ENCODE data around the gene ZNF771. TPM values are rescaled to one million over a fixed set of nuclear protein-coding genes. Genes with fewer than 3 reads are reported as not detected.

The ZNF771 gene
- 10 to 100 TPM; 35.8 to 48.2 (median 43.0) TPM for total RNA-seq

GRCh38 chr16:30407102-30407803 lies at the start of gene ZNF771:
TSS of gene ZNF771 (plus strand) at chr16:30407606. CDS start at chr16:30408054, 448 bp downstream.
- Histone ChIP-seq H3K4me3 (peak within 1 kb of the TSS; percentile 64 to 91 (median 76)), H3K27me3 (no peaks in the 10 kb centered on the region), H3K9me3 (no peaks in the 10 kb centered on the region), H3K27ac (peak within 1 kb of the TSS; percentile 84 to 96 (median 92)), H3K4me1 (peaks cover 0 to 33% (median 13%) of the 10 kb centered on the region in 4 donors), H3K36me3 (peaks cover 0 to 18% (median 0%) of the 10 kb centered on the region in 3 donors)
- 0 to 1% methylated on average over 29 to 30 of the region's 65 CpGs for WGBS, 2 donors
- peak; percentile 84 to 91 for TF ChIP-seq EP300 (IDR thresholded peaks at IDR 0.05)
- peak in 3 of 5 experiments; percentile 12 to 29 (median 17) for TF ChIP-seq CTCF (IDR thresholded peaks at IDR 0.05)
- peak in 1 of 2 donors; percentile 72 for TF ChIP-seq POLR2A (IDR thresholded peaks at IDR 0.05)
- DNase-seq (ENCODE audit: low spot score in 2 of 2): peak; percentile 92 to 93

GRCh38 chr16:30357715-30358576 lies 49.5 kb upstream of the ZNF771 start:
- Histone ChIP-seq H3K27ac (no peak overlapping the region), H3K36me3 (peaks cover 3 to 69% (median 12%) of the 10 kb centered on the region in 3 donors), H3K9me3 (no peaks in the 10 kb centered on the region), H3K4me1 (peaks cover 0 to 40% (median 18%) of the 10 kb centered on the region in 4 donors), H3K27me3 (no peaks in the 10 kb centered on the region), H3K4me3 (no peak overlapping the region)
- no peak for DNase-seq (ENCODE audit: low spot score in 2 of 2)
- TF ChIP-seq POLR2A (IDR thresholded peaks at IDR 0.05): no peak
- TF ChIP-seq CTCF (IDR thresholded peaks at IDR 0.05): no peak
- no peak for TF ChIP-seq EP300 (IDR thresholded peaks at IDR 0.05)
- WGBS, 2 donors: 83 to 86% methylated on average over 37 of the region's 37 CpGs

- TF ChIP-seq CTCF (IDR thresholded peaks at IDR 0.05) (no peak), EP300 (IDR thresholded peaks at IDR 0.05) (no peak), POLR2A (IDR thresholded peaks at IDR 0.05) (no peak)
- Histone ChIP-seq H3K4me1 (peaks cover 0 to 34% (median 14%) of the 10 kb centered on the region in 4 donors), H3K9me3 (no peaks in the 10 kb centered on the region), H3K27ac (no peak overlapping the region), H3K27me3 (no peaks in the 10 kb centered on the region), H3K4me3 (no peak overlapping the region), H3K36me3 (peaks cover 3 to 69% (median 7%) of the 10 kb centered on the region in 3 donors)
- no peak for DNase-seq (ENCODE audit: low spot score in 2 of 2)
- 85 to 100% methylated on average over 3 to 9 of the region's 9 CpGs for WGBS, 2 donors
Observed at GRCh38 chr16:30358577-30358936, 48.8 kb upstream of the ZNF771 start.

GRCh38 chr16:30358990-30359870 lies 48.2 kb upstream of the ZNF771 start:
- Histone ChIP-seq H3K27me3 (no peaks in the 10 kb centered on the region), H3K9me3 (no peaks in the 10 kb centered on the region), H3K36me3 (peaks cover 3 to 71% (median 4%) of the 10 kb centered on the region in 3 donors), H3K27ac (no peak overlapping the region), H3K4me3 (no peak overlapping the region), H3K4me1 (peaks cover 0 to 27% (median 7%) of the 10 kb centered on the region in 4 donors)
- DNase-seq (ENCODE audit: low spot score in 2 of 2): no peak
- no peak for TF ChIP-seq EP300 (IDR thresholded peaks at IDR 0.05)
- no peak for TF ChIP-seq POLR2A (IDR thresholded peaks at IDR 0.05)
- TF ChIP-seq CTCF (IDR thresholded peaks at IDR 0.05): no peak
- 85 to 86% methylated on average over 21 to 28 of the region's 28 CpGs for WGBS, 2 donors
